Smooth muscle cell (in vitro differentiated cells): ENCODE results near the gene PTDSS2. TPM values are rescaled to one million over a fixed set of nuclear protein-coding genes. Genes with fewer than 3 reads are reported as not detected.
A peak's percentile ranks its signal among the peaks of the same experiment; 100 is the strongest.
"Not testable (repeated sequence)": the region's sequence is repeated elsewhere in the genome, so short reads cannot be mapped to it uniquely, and the experiment has no call there.

ENCODE experiments used
- DNase-seq: peaks from one replicate; lab custom pipeline; 2025; ENCODE audit not compliant: unreplicated experiment; lab: John Stamatoyannopoulos, UW
- H2AFZ ChIP-seq: fragments of 200-600 bp; sonication (generic); 2 replicates; pipeline ENCODE4 v1.6.0; 2016; ENCODE audit warnings: antibody characterized with exemption, low read depth, mild to moderate bottlenecking
- H3F3A ChIP-seq: fragments of 200-600 bp; sonication (generic); 2 replicates; pipeline ENCODE4 v1.6.0; 2017; ENCODE audit warnings: antibody characterized with exemption, low read depth
- H3K27ac ChIP-seq: fragments of 200-600 bp; sonication (generic); 2 replicates; pipeline ENCODE4 v1.5.1; 2016; ENCODE audit warnings: low read depth, mild to moderate bottlenecking
- H3K27me3 ChIP-seq: fragments of 200-600 bp; sonication (generic); 2 replicates; pipeline ENCODE4 v1.6.1; 2016; ENCODE audit warnings: low read depth, mild to moderate bottlenecking
- H3K36me3 ChIP-seq: fragments of 200-600 bp; sonication (generic); 2 replicates; pipeline ENCODE4 v1.5.1; 2016; ENCODE audit warnings: low read depth
- H3K4me1 ChIP-seq: fragments of 200-600 bp; sonication (generic); 2 replicates; pipeline ENCODE4 v1.5.1; 2016; ENCODE audit warnings: low read depth
- H3K4me2 ChIP-seq: fragments of 200-600 bp; sonication (generic); 2 replicates; pipeline ENCODE4 v1.6.0; 2016; ENCODE audit warnings: mild to moderate bottlenecking
- H3K4me3 ChIP-seq: fragments of 200-600 bp; sonication (generic); 2 replicates; pipeline ENCODE4 v1.5.1; 2016; ENCODE audit warnings: mild to moderate bottlenecking
- H3K79me2 ChIP-seq: fragments of 200-600 bp; sonication (generic); 2 replicates; pipeline ENCODE4 v1.6.0; 2016; ENCODE audit warnings: low read depth, mild to moderate bottlenecking
- H3K9ac ChIP-seq: fragments of 200-600 bp; sonication (generic); 2 replicates; pipeline ENCODE4 v1.6.0; 2016; ENCODE audit warnings: low read depth
- H3K9me3 ChIP-seq: fragments of 200-600 bp; sonication (generic); replicated peaks from 2 replicates; pipeline ENCODE4 v1.5.1; 2016; ENCODE audit warnings: low read depth
- H4K20me1 ChIP-seq: fragments of 200-600 bp; sonication (generic); 2 replicates; pipeline ENCODE4 v1.6.0; 2016; ENCODE audit warnings: low read depth
- CTCF ChIP-seq: fragments of 200-600 bp; sonication (generic); IDR thresholded peaks from 2 replicates; pipeline ENCODE4 v1.5.1; 2017; ENCODE audit warnings: borderline replicate concordance, mild to moderate bottlenecking, antibody characterized with exemption; ENCODE audit not compliant: insufficient read depth, poor library complexity, severe bottlenecking
- WGBS: methylation state at CpG from one replicate; pipeline ENCODE4 v1.1.7; 2016; ENCODE audit warnings: low lambda C conversion rate; 5-methylcytosine and 5-hydroxymethylcytosine counted together
- polyA plus RNA-seq: library from polyadenylated mRNA; unstranded; fragments of >200 nt; fragmentation: Nextera tagmentation; extraction: Ambion mirVana; gene quantifications from 2 replicates; pipeline ENCODE4 v1.2.1, GENCODE V29; 2016
- total RNA-seq: library from RNA; depleted of rRNA; stranded (reverse); fragments of >200 nt; gene quantifications from 2 replicates; pipeline ENCODE4 v1.2.3, GENCODE V29; 2014

The PTDSS2 gene
- total and polyA plus RNA-seq, 2 experiments from 2014 or later = 15.2 to 25.2 TPM

GRCh38 chr11:464316-464715 is 14.2 kb downstream of the PTDSS2 start:
- Histone ChIP-seq H3K4me1 (no peaks in the 10 kb centered on the region), H4K20me1 (no peaks in the 10 kb centered on the region), H3K79me2 (peaks cover 8% of the 10 kb centered on the region), H2AFZ (no peak overlapping the region), H3K36me3 (no peaks in the 10 kb centered on the region), H3K27ac (no peak overlapping the region), H3K4me3 (no peak overlapping the region), H3F3A (no peaks in the 10 kb centered on the region), H3K9me3 (no peaks in the 10 kb centered on the region), H3K27me3 (no peaks in the 10 kb centered on the region), H3K9ac (no peak overlapping the region), H3K4me2 (no peak overlapping the region)
- 98% methylated on average over 24 of the region's 24 CpGs for WGBS
- no peak for TF ChIP-seq CTCF
- DNase-seq = no peak

- H3F3A ChIP-seq = no peaks in the 10 kb centered on the region
- H3K27ac ChIP-seq = no peak overlapping the region
- peaks cover 4% of the 10 kb centered on the region for H3K4me1 ChIP-seq
- H3K36me3 ChIP-seq = no peaks in the 10 kb centered on the region
- H3K79me2 ChIP-seq = peaks cover 16% of the 10 kb centered on the region
- DNase-seq = no peak
- no peak overlapping the region for H2AFZ ChIP-seq
- H3K4me3 ChIP-seq = no peak overlapping the region
- no peak for TF ChIP-seq CTCF
- no peaks in the 10 kb centered on the region for H3K27me3 ChIP-seq
- H3K9me3 ChIP-seq = no peaks in the 10 kb centered on the region
- no peaks in the 10 kb centered on the region for H4K20me1 ChIP-seq
- H3K9ac ChIP-seq = no peak overlapping the region
- no peak overlapping the region for H3K4me2 ChIP-seq
- WGBS = 69% methylated on average over 9 of the region's 9 CpGs
These were observed 15.9 kb downstream of the PTDSS2 start for GRCh38 chr11:465896-466530.

GRCh38 chr11:468036-468435 is 18.0 kb downstream of the PTDSS2 start:
- 83% methylated on average over 12 of the region's 12 CpGs for WGBS
- Histone ChIP-seq H3K4me2 (no peak overlapping the region), H4K20me1 (peaks cover 2% of the 10 kb centered on the region), H3K27me3 (no peaks in the 10 kb centered on the region), H3K27ac (no peak overlapping the region), H3K4me1 (peaks cover 4% of the 10 kb centered on the region), H3K9me3 (no peaks in the 10 kb centered on the region), H3K36me3 (no peaks in the 10 kb centered on the region), H3K9ac (no peak overlapping the region), H3K4me3 (no peak overlapping the region), H3K79me2 (peaks cover 28% of the 10 kb centered on the region), H2AFZ (no peak overlapping the region), H3F3A (no peaks in the 10 kb centered on the region)
- no peak for TF ChIP-seq CTCF
- no peak for DNase-seq

- WGBS = 72% methylated on average over 6 of the region's 6 CpGs
- Histone ChIP-seq H3F3A (no peaks in the 10 kb centered on the region), H3K4me2 (no peak overlapping the region), H2AFZ (no peak overlapping the region), H3K9ac (no peak overlapping the region), H3K79me2 (peaks cover 31% of the 10 kb centered on the region), H3K27ac (no peak overlapping the region), H3K4me3 (no peak overlapping the region), H3K4me1 (peaks cover 4% of the 10 kb centered on the region), H3K36me3 (no peaks in the 10 kb centered on the region), H3K27me3 (no peaks in the 10 kb centered on the region), H4K20me1 (peaks cover 5% of the 10 kb centered on the region), H3K9me3 (no peaks in the 10 kb centered on the region)
- TF ChIP-seq CTCF = no peak
- DNase-seq = no peak
These were observed 18.4 kb downstream of the PTDSS2 start for GRCh38 chr11:468493-468892.

GRCh38 chr11:469026-469683 is 19.1 kb downstream of the PTDSS2 start:
- not testable (repeated sequence) for H3K27me3 ChIP-seq, H2AFZ ChIP-seq, H3K4me1 ChIP-seq, H3K9me3 ChIP-seq, H3F3A ChIP-seq, H3K36me3 ChIP-seq, H4K20me1 ChIP-seq, DNase-seq
- WGBS = 67% methylated on average over 12 of the region's 19 CpGs
- peak overlapping the region; percentile 23 for H3K4me3 ChIP-seq
- H3K79me2 ChIP-seq = peaks cover 31% of the 10 kb centered on the region
- peak overlapping the region; percentile 43 for H3K9ac ChIP-seq
- peak overlapping the region; percentile 59 for H3K27ac ChIP-seq
- H3K4me2 ChIP-seq = peak overlapping the region; percentile 73
